GM10248 (cell line): Measurements from ENCODE around the gene LIN7B.

Experiments used
- CTCF ChIA-PET: fragments of 300-600 bp; sonication (Branson Sonifier 250); formaldehyde crosslinking; extraction: SDS; loops from one replicate; lab custom pipeline; 2021; ENCODE audit warnings: antibody characterized with exemption; lab: Yijun Ruan, JAX
- POLR2A ChIA-PET: fragments of 350-650 bp; sonication (Branson Sonifier 250); formaldehyde crosslinking; extraction: SDS; loops from one replicate; lab custom pipeline; 2020; ENCODE audit warnings: antibody characterized with exemption; lab: Yijun Ruan, JAX
- DNase-seq: peaks from one replicate; pipeline ENCODE4 v3.0.0; 2012; ENCODE audit errors: extremely low spot score
- CTCF ChIP-seq: IDR thresholded peaks from 2 replicates; pipeline ENCODE4 v1.5.1; 2012; ENCODE audit warnings: mild to moderate bottlenecking, low read depth; ENCODE audit errors: extremely low read depth, missing control alignments, control extremely low read depth

Gene LIN7B

GRCh38 chr19:49109569-49110233 is 4.5 kb upstream of the LIN7B start:
- TF ChIP-seq CTCF: no peak
- POLR2A ChIA-PET: no interaction called here
- CTCF ChIA-PET: interaction anchor here (1.2 to 2.8 kb wide), 2 partner anchors 12 to 99 kb away, joined by 3 to 10 read pairs; no protein-coding TSS in a partner anchor
- no peak for DNase-seq

- no peak for TF ChIP-seq CTCF
- ChIA-PET POLR2A (interaction anchor here (0.6 kb wide), 1 partner anchor 199 kb away, joined by 7 read pairs; no protein-coding TSS in a partner anchor), CTCF (interaction anchor here (0.8 to 2.8 kb wide), 3 partner anchors 12 to 55 kb away, joined by 3 to 10 read pairs (median 3); no protein-coding TSS in a partner anchor)
- no peak for DNase-seq
These were observed 3.6 kb upstream of the LIN7B start for GRCh38 chr19:49110567-49110966.

GRCh38 chr19:49111218-49111998 is 2.8 kb upstream of the LIN7B start:
- ChIA-PET CTCF (interaction anchor here (0.8 to 2.8 kb wide), 4 partner anchors 13 to 88 kb away, joined by 3 to 10 read pairs (median 4); no protein-coding TSS in a partner anchor), POLR2A (no interaction called here)
- no peak for DNase-seq
- no peak for TF ChIP-seq CTCF

- DNase-seq: no peak
- no peak for TF ChIP-seq CTCF
- CTCF ChIA-PET: interaction anchor here (0.7 to 3.8 kb wide), 20 partner anchors 8 to 211 kb away, joined by 3 to 37 read pairs (median 4); partner anchors contain the start of genes GYS1, RUVBL2 and SLC6A16
- POLR2A ChIA-PET: interaction anchor here (0.6 to 1.4 kb wide), 2 partner anchors 12 to 17 kb away, joined by 6 to 7 read pairs; no protein-coding TSS in a partner anchor
These were observed 627 bp downstream of the LIN7B start for GRCh38 chr19:49114630-49115363.

GRCh38 chr19:49116544-49116943 is 2.4 kb downstream of the LIN7B start:
- ChIA-PET CTCF (interaction anchor here (1.5 to 3.8 kb wide), 4 partner anchors 11 to 117 kb away, joined by 3 to 37 read pairs (median 11); no protein-coding TSS in a partner anchor), POLR2A (no interaction called here)
- no peak for DNase-seq
- no peak for TF ChIP-seq CTCF
